NT2/D1 (cell line): Measurements from ENCODE around the gene AMPD2.
"Not testable (repeated sequence)": the region's sequence is repeated elsewhere in the genome, so short reads cannot be mapped to it uniquely, and the experiment has no call there.

Experiments
- DNase-seq: peaks from one replicate; pipeline ENCODE4 v3.0.0-alpha.2; 2011; ENCODE audit warnings: low read depth, low spot score
- H3K27me3 ChIP-seq: 2 replicates; pipeline ENCODE4 v1.6.0; 2011; ENCODE audit warnings: mild to moderate bottlenecking; ENCODE audit not compliant: insufficient read length, insufficient read depth
- H3K36me3 ChIP-seq: 2 replicates; pipeline ENCODE4 v1.6.1; 2011; ENCODE audit warnings: mild to moderate bottlenecking, low read length, mixed read lengths; ENCODE audit not compliant: insufficient read depth, insufficient read length
- H3K4me1 ChIP-seq: 2 replicates; pipeline ENCODE4 v1.5.1; 2011; ENCODE audit not compliant: insufficient read depth, insufficient read length
- H3K4me3 ChIP-seq: 2 replicates; pipeline ENCODE4 v1.5.1; 2011; ENCODE audit warnings: low read depth; ENCODE audit not compliant: insufficient read length
- H3K9ac ChIP-seq: 2 replicates; pipeline ENCODE4 v1.6.0; 2011; ENCODE audit warnings: low read depth; ENCODE audit not compliant: insufficient read length
- H3K9me3 ChIP-seq: 2 replicates; pipeline ENCODE4 v1.5.1; 2011; ENCODE audit warnings: mild to moderate bottlenecking, low read length; ENCODE audit not compliant: insufficient read depth
- SUZ12 ChIP-seq: IDR thresholded peaks from 2 replicates; pipeline ENCODE4 v1.6.1; 2011; ENCODE audit not compliant: insufficient read length, insufficient read depth; ENCODE audit errors: extremely low read depth
- YY1 ChIP-seq: IDR thresholded peaks from 2 replicates; pipeline ENCODE4 v1.6.1; 2011; ENCODE audit not compliant: insufficient read length, insufficient read depth
- ZNF274 ChIP-seq: IDR thresholded peaks from 2 replicates; pipeline ENCODE4 v1.6.1; 2011; ENCODE audit warnings: mild to moderate bottlenecking, low read depth, low read length

Gene AMPD2

GRCh38 chr1:109664671-109665070 is 45.0 kb downstream of the AMPD2 start:
- Histone ChIP-seq H3K4me3 (no peak overlapping the region), H3K9me3 (peaks cover 2% of the 10 kb centered on the region; the same call in 1 of the 2 replicates), H3K4me1 (peaks cover 4% of the 10 kb centered on the region), H3K36me3 (no peaks in the 10 kb centered on the region), H3K27me3 (no peaks in the 10 kb centered on the region), H3K9ac (no peak overlapping the region)
- TF ChIP-seq SUZ12 = no peak
- no peak for TF ChIP-seq ZNF274
- no peak for TF ChIP-seq YY1
- DNase-seq = no peak

- peaks cover 4% of the 10 kb centered on the region for H3K4me1 ChIP-seq
- DNase-seq = peak; percentile 76
- TF ChIP-seq SUZ12 = no peak
- TF ChIP-seq YY1 = no peak
- TF ChIP-seq ZNF274 = no peak
- H3K4me3 ChIP-seq = peak within 1 kb of the TSS; percentile 51
- H3K9ac ChIP-seq = peak within 1 kb of the TSS; percentile 47
- H3K9me3 ChIP-seq = peaks cover 3% of the 10 kb centered on the region; the same call in 1 of the 2 replicates
- H3K27me3 ChIP-seq = no peaks in the 10 kb centered on the region
- no peaks in the 10 kb centered on the region for H3K36me3 ChIP-seq
These were observed 48.0 kb downstream of the AMPD2 start, which contains the start of gene GSTM2 for GRCh38 chr1:109667452-109668122. TSS of gene GSTM2 (plus strand) at chr1:109668057. CDS start at chr1:109668116, 59 bp downstream.

GRCh38 chr1:109668123-109668775 is 48.6 kb downstream of the AMPD2 start:
- DNase-seq = no peak
- Histone ChIP-seq H3K4me1 (peaks cover 4% of the 10 kb centered on the region), H3K36me3 (no peaks in the 10 kb centered on the region), H3K27me3 (no peaks in the 10 kb centered on the region), H3K9ac (peak overlapping the region; percentile 47), H3K9me3 (peaks cover 3% of the 10 kb centered on the region; the same call in 1 of the 2 replicates), H3K4me3 (peak overlapping the region; percentile 51)
- no peak for TF ChIP-seq ZNF274
- no peak for TF ChIP-seq YY1
- no peak for TF ChIP-seq SUZ12

- Histone ChIP-seq H3K9ac (no peak overlapping the region), H3K9me3 (peaks cover 3% of the 10 kb centered on the region; the same call in 1 of the 2 replicates), H3K4me1 (peaks cover 4% of the 10 kb centered on the region), H3K27me3 (no peaks in the 10 kb centered on the region), H3K36me3 (no peaks in the 10 kb centered on the region), H3K4me3 (no peak overlapping the region)
- no peak for DNase-seq
- TF ChIP-seq YY1 (no peak), ZNF274 (no peak), SUZ12 (no peak)
These were observed 49.8 kb downstream of the AMPD2 start for GRCh38 chr1:109669246-109669948.

- H3K9ac ChIP-seq, DNase-seq, H3K4me3 ChIP-seq, H3K4me1 ChIP-seq, H3K36me3 ChIP-seq, H3K27me3 ChIP-seq, H3K9me3 ChIP-seq: not testable (repeated sequence)
These were observed 50.3 kb downstream of the AMPD2 start for GRCh38 chr1:109669949-109670302.

GRCh38 chr1:109671067-109671466 is 51.4 kb downstream of the AMPD2 start:
- H3K36me3 ChIP-seq = no peaks in the 10 kb centered on the region
- no peak overlapping the region for H3K9ac ChIP-seq
- DNase-seq = no peak
- no peaks in the 10 kb centered on the region for H3K27me3 ChIP-seq
- H3K9me3 ChIP-seq = peaks cover 3% of the 10 kb centered on the region; the same call in 1 of the 2 replicates
- no peak overlapping the region for H3K4me3 ChIP-seq
- peaks cover 4% of the 10 kb centered on the region for H3K4me1 ChIP-seq
- no peak for TF ChIP-seq SUZ12
- TF ChIP-seq ZNF274 = no peak
- TF ChIP-seq YY1 = no peak

GRCh38 chr1:109673861-109674260 is 54.2 kb downstream of the AMPD2 start:
- H3K4me3 ChIP-seq, H3K36me3 ChIP-seq, H3K27me3 ChIP-seq, H3K4me1 ChIP-seq, H3K9me3 ChIP-seq, DNase-seq, H3K9ac ChIP-seq: not testable (repeated sequence)

- H3K9me3 ChIP-seq, H3K4me1 ChIP-seq, H3K4me3 ChIP-seq, DNase-seq, H3K27me3 ChIP-seq, H3K9ac ChIP-seq, H3K36me3 ChIP-seq: not testable (repeated sequence)
These were observed 57.2 kb downstream of the AMPD2 start for GRCh38 chr1:109676683-109677381.
